PC-9 (cell line): Measurements from ENCODE around the gene KPRP. TPM values are rescaled to one million over a fixed set of nuclear protein-coding genes. Genes with fewer than 3 reads are reported as not detected.

Source experiments
- BruUV-seq: library from RNA; stranded (reverse); fragments of 400-500 nt; replicated peaks from 2 replicates; lab custom pipeline; 2021; lab: Mats Ljungman, UMichigan
- CTCF ChIA-PET: fragments of 300-600 bp; sonication (Branson Sonifier 250); formaldehyde crosslinking; loops from one replicate; lab custom pipeline; 2022; ENCODE audit warnings: antibody characterized with exemption; lab: Charles Lee
- POLR2A ChIA-PET: fragments of 300-600 bp; sonication (Branson Sonifier 250); formaldehyde crosslinking; loops from one replicate; lab custom pipeline; 2022; ENCODE audit warnings: antibody characterized with exemption; ENCODE audit not compliant: unreplicated experiment; lab: Charles Lee
- DNase-seq, 2 experiments: peaks; one replicate each; pipeline versions ENCODE4 v3.0.0 to v3.0.0-alpha.2; 2015 to 2022; ENCODE audit warnings: mixed read lengths in 1 of 2
- H2AFZ ChIP-seq: fragments of 200-600 bp; sonication (generic); 2 replicates; pipeline ENCODE4 v1.8.1; 2017; ENCODE audit warnings: antibody characterized with exemption
- H3F3A ChIP-seq: fragments of 200-600 bp; sonication (generic); 2 replicates; pipeline ENCODE4 v1.8.1; 2017; ENCODE audit warnings: antibody characterized with exemption, mild to moderate bottlenecking, low read depth; ENCODE audit not compliant: insufficient read depth
- H3K27ac ChIP-seq: fragments of 200-600 bp; sonication (generic); 2 replicates; pipeline ENCODE4 v1.6.1; 2016; ENCODE audit warnings: mixed run types
- H3K27me3 ChIP-seq: fragments of 200-600 bp; sonication (generic); 2 replicates; pipeline ENCODE4 v1.6.1; 2016; ENCODE audit warnings: low read depth, mixed run types; ENCODE audit not compliant: insufficient read depth
- H3K36me3 ChIP-seq: fragments of 200-600 bp; sonication (generic); 2 replicates; pipeline ENCODE4 v1.6.1; 2016; ENCODE audit warnings: low read depth, mixed run types
- H3K4me1 ChIP-seq: fragments of 200-600 bp; sonication (generic); replicated peaks from 2 replicates; pipeline ENCODE4 v1.6.1; 2016; ENCODE audit warnings: mixed run types; ENCODE audit not compliant: insufficient read depth
- H3K4me2 ChIP-seq: fragments of 200-600 bp; sonication (generic); 2 replicates; pipeline ENCODE4 v1.6.1; 2017; ENCODE audit warnings: mixed run types
- H3K4me3 ChIP-seq: fragments of 200-600 bp; sonication (generic); 2 replicates; pipeline ENCODE4 v1.6.1; 2016; ENCODE audit warnings: mixed run types
- H3K79me2 ChIP-seq: fragments of 200-600 bp; sonication (generic); 2 replicates; pipeline ENCODE4 v1.6.1; 2017; ENCODE audit warnings: low read depth, mixed run types
- H3K9me2 ChIP-seq: fragments of 200-600 bp; sonication (generic); 2 replicates; pipeline ENCODE4 v1.8.1; 2017; ENCODE audit warnings: mild to moderate bottlenecking; ENCODE audit not compliant: insufficient read depth
- H3K9me3 ChIP-seq: fragments of 200-600 bp; sonication (generic); 2 replicates; pipeline ENCODE4 v1.8.1; 2016; ENCODE audit warnings: low read depth; ENCODE audit not compliant: insufficient read depth
- H4K20me1 ChIP-seq: fragments of 200-600 bp; sonication (generic); 2 replicates; pipeline ENCODE4 v1.8.1; 2017; ENCODE audit not compliant: insufficient read depth
- EZH2 ChIP-seq: fragments of 200-600 bp; sonication (generic); IDR thresholded peaks from 2 replicates; pipeline ENCODE4 v1.8.0; 2017; ENCODE audit warnings: antibody characterized with exemption, low read depth
- intact Hi-C: fragments of 100-400 bp; cut with micrococcal nuclease; formaldehyde crosslinking; loops from one replicate; pipeline ENCODE4 v1.10.0; 2022; ENCODE audit not compliant: unreplicated experiment
- total RNA-seq: library from RNA; stranded (reverse); gene quantifications from 2 replicates; pipeline ENCODE4 v1.2.3, GENCODE V29; 2021
- TF ChIP-seq, protein P1 (sequence below): fragments of 200-600 bp; sonication (generic); conservative IDR thresholded peaks from 2 replicates; pipeline ENCODE4 v1.6.1; 2017; ENCODE audit warnings: mixed run types, antibody characterized with exemption, mild to moderate bottlenecking, moderate library complexity

KPRP gene
- total RNA-seq, 1 experiment from 2014 or later: not detected

DNA sequence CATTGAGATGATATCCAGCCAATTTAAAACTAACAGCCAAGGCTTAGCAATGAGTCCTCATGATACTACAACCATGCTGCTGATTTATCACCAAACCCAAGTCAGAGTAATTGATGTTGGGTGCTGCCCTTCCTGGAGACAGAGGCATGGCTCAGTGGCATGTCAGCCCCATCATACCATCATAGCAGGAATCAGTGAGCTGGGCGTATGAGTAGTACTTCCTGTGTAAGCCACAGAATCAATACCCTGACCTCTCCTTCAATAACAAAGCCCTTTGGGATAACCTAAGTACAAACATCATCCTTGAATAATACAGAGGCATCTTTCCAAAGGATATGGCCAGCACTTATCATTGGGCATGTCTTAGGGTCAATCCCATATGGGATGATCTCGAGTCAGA, 25.3 kb downstream of the KPRP start:
- no peak overlapping the region for H2AFZ ChIP-seq
- H3K4me2 ChIP-seq: no peak overlapping the region
- no peaks in the 10 kb centered on the region for H3K79me2 ChIP-seq
- H3K27me3 ChIP-seq: peaks cover 24% of the 10 kb centered on the region; the same call in 1 of the 2 replicates
- H3K4me3 ChIP-seq: no peak overlapping the region
- DNase-seq: no peak
- CTCF ChIA-PET: no interaction called here
- intact Hi-C loops: no loop called here
- no peak for TF ChIP-seq EZH2
- TF ChIP-seq, protein P1, sequence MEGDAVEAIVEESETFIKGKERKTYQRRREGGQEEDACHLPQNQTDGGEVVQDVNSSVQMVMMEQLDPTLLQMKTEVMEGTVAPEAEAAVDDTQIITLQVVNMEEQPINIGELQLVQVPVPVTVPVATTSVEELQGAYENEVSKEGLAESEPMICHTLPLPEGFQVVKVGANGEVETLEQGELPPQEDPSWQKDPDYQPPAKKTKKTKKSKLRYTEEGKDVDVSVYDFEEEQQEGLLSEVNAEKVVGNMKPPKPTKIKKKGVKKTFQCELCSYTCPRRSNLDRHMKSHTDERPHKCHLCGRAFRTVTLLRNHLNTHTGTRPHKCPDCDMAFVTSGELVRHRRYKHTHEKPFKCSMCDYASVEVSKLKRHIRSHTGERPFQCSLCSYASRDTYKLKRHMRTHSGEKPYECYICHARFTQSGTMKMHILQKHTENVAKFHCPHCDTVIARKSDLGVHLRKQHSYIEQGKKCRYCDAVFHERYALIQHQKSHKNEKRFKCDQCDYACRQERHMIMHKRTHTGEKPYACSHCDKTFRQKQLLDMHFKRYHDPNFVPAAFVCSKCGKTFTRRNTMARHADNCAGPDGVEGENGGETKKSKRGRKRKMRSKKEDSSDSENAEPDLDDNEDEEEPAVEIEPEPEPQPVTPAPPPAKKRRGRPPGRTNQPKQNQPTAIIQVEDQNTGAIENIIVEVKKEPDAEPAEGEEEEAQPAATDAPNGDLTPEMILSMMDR: no peak
- no peaks in the 10 kb centered on the region for H3F3A ChIP-seq
- H3K36me3 ChIP-seq: no peaks in the 10 kb centered on the region
- H3K9me3 ChIP-seq: no peaks in the 10 kb centered on the region
- BruUV-seq: no TSS peak
- POLR2A ChIA-PET: no interaction called here
- H4K20me1 ChIP-seq: no peaks in the 10 kb centered on the region
- H3K27ac ChIP-seq: no peak overlapping the region
- no peaks in the 10 kb centered on the region for H3K9me2 ChIP-seq
- no peaks in the 10 kb centered on the region for H3K4me1 ChIP-seq

DNA sequence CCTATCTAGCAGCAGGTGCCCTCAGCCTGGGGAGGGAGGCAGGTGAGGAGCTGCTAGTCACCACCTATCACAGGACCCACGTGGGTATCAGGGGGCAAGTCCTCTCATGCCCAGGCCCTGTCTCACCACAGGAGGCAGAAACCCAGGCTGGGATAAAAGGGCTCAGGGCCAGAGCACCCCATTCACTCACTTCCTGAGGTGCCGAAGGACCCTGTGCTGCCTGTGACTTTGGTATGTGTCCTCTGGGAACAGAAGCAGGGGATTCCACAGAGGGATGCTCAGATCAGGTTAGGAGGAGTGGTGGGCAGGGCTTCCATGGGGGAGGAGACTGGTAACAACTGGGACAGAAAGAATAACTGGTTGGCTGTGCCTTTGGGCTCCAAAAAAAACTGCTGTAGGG, 28.3 kb downstream of the KPRP start, which contains the start of gene LCE1E:
TSS of gene LCE1E (plus strand) at position 181 of the 400 bp plus-strand sequence. CDS start 1,043 bp downstream, outside the sequence.
- no peaks in the 10 kb centered on the region for H3K79me2 ChIP-seq
- H4K20me1 ChIP-seq: no peaks in the 10 kb centered on the region
- BruUV-seq: no TSS peak
- no peak within 1 kb of the TSS for H3K4me2 ChIP-seq
- no peaks in the 10 kb centered on the region for H3K9me3 ChIP-seq
- no peak within 1 kb of the TSS for H2AFZ ChIP-seq
- no peak within 1 kb of the TSS for H3K27ac ChIP-seq
- no peaks in the 10 kb centered on the region for H3K36me3 ChIP-seq
- ChIA-PET CTCF (no interaction called here), POLR2A (no interaction called here)
- H3K4me1 ChIP-seq: no peaks in the 10 kb centered on the region
- intact Hi-C loops: no loop called here
- H3F3A ChIP-seq: no peaks in the 10 kb centered on the region
- H3K27me3 ChIP-seq: peaks cover 16% of the 10 kb centered on the region; the same call in 1 of the 2 replicates
- DNase-seq: no peak
- TF ChIP-seq, protein P1: no peak
- TF ChIP-seq EZH2: no peak
- no peak within 1 kb of the TSS for H3K4me3 ChIP-seq
- no peaks in the 10 kb centered on the region for H3K9me2 ChIP-seq

GRCh38 chr1:152795686-152796085, 37.9 kb downstream of the KPRP start:
- no peak overlapping the region for H3K4me3 ChIP-seq
- peaks cover 40% of the 10 kb centered on the region for H3K27me3 ChIP-seq
- H2AFZ ChIP-seq: no peak overlapping the region
- CTCF ChIA-PET: no interaction called here
- no peak for DNase-seq
- no peak overlapping the region for H3K27ac ChIP-seq
- H3K9me2 ChIP-seq: no peaks in the 10 kb centered on the region
- no peaks in the 10 kb centered on the region for H4K20me1 ChIP-seq
- TF ChIP-seq, protein P1: no peak
- no peak for TF ChIP-seq EZH2
- POLR2A ChIA-PET: no interaction called here
- intact Hi-C loops: no loop called here
- H3F3A ChIP-seq: no peaks in the 10 kb centered on the region
- H3K9me3 ChIP-seq: no peaks in the 10 kb centered on the region
- H3K79me2 ChIP-seq: no peaks in the 10 kb centered on the region
- no peaks in the 10 kb centered on the region for H3K36me3 ChIP-seq
- H3K4me1 ChIP-seq: no peaks in the 10 kb centered on the region
- BruUV-seq: no TSS peak
- H3K4me2 ChIP-seq: no peak overlapping the region
